Peyer's patch (tissue), 4 donors: ENCODE measurements around the gene OMP. TPM values are rescaled to one million over a fixed set of nuclear protein-coding genes. Genes with fewer than 3 reads are reported as not detected.

ENCODE experiments used
- DNase-seq, 3 donors: peaks; one replicate each; pipeline ENCODE4 v3.0.0-alpha.2; 2017 to 2019
- H3K27ac ChIP-seq, 4 donors: fragments of 200-600 bp; sonication (generic); one replicate each; pipeline ENCODE4 v1.5.1; 2016 to 2019
- H3K27me3 ChIP-seq, 2 donors: fragments of 200-600 bp; sonication (generic); one replicate each; pipeline ENCODE4 v1.5.1; 2019
- H3K36me3 ChIP-seq, 3 donors: fragments of 200-600 bp; sonication (generic); one replicate each; pipeline ENCODE4 v1.5.1; 2016 to 2019
- H3K4me1 ChIP-seq, 4 donors: fragments of 200-600 bp; sonication (generic); one replicate each; pipeline ENCODE4 v1.5.1; 2016 to 2019
- H3K4me3 ChIP-seq, 4 donors: fragments of 200-600 bp; sonication (generic); 1 replicate in 3 of 4; 2 replicates in 1 of 4; pipeline ENCODE4 v1.5.1; 2016 to 2019; ENCODE audit warnings: mild to moderate bottlenecking in 1 of 4
- H3K9me3 ChIP-seq, 4 donors: fragments of 200-600 bp; sonication (generic); one replicate each; pipeline ENCODE4 v1.5.1; 2016 to 2019; ENCODE audit warnings: mild to moderate bottlenecking in 1 of 4
- CTCF ChIP-seq, 6 experiments: fragments of 450-650 bp in 4 of 6; fragments of 200-600 bp in 2 of 6; sonication (generic) in 1 of 6; IDR thresholded peaks; one replicate each; pipeline ENCODE4 v1.5.1; 2017 to 2019; ENCODE audit warnings: antibody characterized with exemption in 6 of 6, mild to moderate bottlenecking in 3 of 6, moderate library complexity in 1 of 6
- POLR2A ChIP-seq, 2 donors: fragments of 450-650 bp; IDR thresholded peaks; one replicate each; pipeline ENCODE4 v1.5.1; 2017; ENCODE audit warnings: antibody characterized with exemption in 2 of 2, mild to moderate bottlenecking in 2 of 2, moderate library complexity in 2 of 2
- total RNA-seq, 4 donors: library from RNA; depleted of rRNA; stranded (reverse); fragments of >200 nt; gene quantifications; one replicate each; pipeline ENCODE4 v1.1.0, GENCODE V29; 2016

Gene OMP
- total RNA-seq, 4 donors from 2014 or later: 11.2 to 44.3 (median 21.3) TPM

DNA sequence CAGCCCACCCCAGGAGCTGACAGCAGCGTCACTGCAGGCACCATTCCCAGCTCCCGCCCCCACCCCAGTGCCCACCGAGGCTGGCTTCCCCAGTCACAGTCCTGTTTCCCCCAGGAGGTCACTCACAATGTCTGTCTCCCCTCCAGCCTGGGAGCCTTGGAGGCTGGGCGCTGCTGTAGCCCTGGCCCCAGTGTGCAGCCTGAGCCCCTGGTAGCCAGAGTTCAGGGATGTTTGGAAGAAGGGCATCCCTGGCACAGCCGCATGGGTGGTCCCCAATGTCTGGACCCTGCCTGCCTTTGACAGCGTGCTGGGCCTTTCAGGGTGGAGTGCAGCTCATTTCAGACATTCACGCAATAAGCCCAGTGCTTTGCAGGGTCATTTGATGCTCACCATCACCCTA is 31.6 kb upstream of the OMP start:
- Histone ChIP-seq H3K4me1 (peaks cover 6 to 76% (median 19%) of the 10 kb centered on the region in 4 donors), H3K4me3 (no peak overlapping the region), H3K9me3 (no peaks in the 10 kb centered on the region), H3K27me3 (no peaks in the 10 kb centered on the region), H3K27ac (peak overlapping the region in 2 of 4 donors; percentile 91 to 93), H3K36me3 (no peaks in the 10 kb centered on the region)
- peak in 1 of 3 donors; percentile 39 for DNase-seq
- TF ChIP-seq CTCF (IDR thresholded peaks at IDR 0.05): no peak
- no peak for TF ChIP-seq POLR2A (IDR thresholded peaks at IDR 0.05)

- Histone ChIP-seq H3K4me1 (peaks cover 4 to 78% (median 19%) of the 10 kb centered on the region in 4 donors), H3K27me3 (no peaks in the 10 kb centered on the region), H3K36me3 (no peaks in the 10 kb centered on the region), H3K4me3 (no peak overlapping the region), H3K27ac (peak overlapping the region in 3 of 4 donors; percentile 78 to 93 (median 91)), H3K9me3 (no peaks in the 10 kb centered on the region)
- TF ChIP-seq POLR2A (IDR thresholded peaks at IDR 0.05) (peak in 1 of 2 donors; percentile 26), CTCF (IDR thresholded peaks at IDR 0.05) (peak in 1 of 6 experiments; percentile 3)
- peak in 2 of 3 donors; percentile 65 to 68 for DNase-seq
Observed at GRCh38 chr11:77071671-77072605, 30.7 kb upstream of the OMP start.

DNA sequence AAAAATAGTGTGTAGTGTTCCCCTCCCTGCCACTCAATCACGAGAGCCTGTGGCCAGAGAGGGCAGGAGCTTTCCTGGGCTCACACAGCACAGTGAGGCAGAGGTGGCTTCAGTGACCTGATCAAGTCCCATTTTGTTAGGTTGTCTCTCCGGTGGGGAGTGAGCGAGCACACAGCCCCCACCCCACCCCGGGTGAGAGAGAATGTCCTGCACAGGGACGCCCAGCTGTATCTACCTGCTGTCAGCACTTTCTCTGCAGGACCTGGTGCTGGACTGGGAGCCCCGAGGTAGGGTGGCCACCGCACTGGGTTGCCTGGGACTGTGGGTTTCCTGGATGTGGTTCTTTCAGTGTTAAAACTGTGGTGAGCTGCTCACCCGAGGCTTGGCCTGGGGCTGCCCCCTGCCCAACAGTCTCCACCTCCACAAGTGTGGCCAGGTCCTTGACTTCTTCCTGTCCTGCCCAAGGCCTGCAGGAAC is 29.8 kb upstream of the OMP start:
- TF ChIP-seq CTCF (IDR thresholded peaks at IDR 0.05): no peak
- no peak for TF ChIP-seq POLR2A (IDR thresholded peaks at IDR 0.05)
- Histone ChIP-seq H3K27me3 (no peaks in the 10 kb centered on the region), H3K36me3 (no peaks in the 10 kb centered on the region), H3K4me3 (no peak overlapping the region), H3K27ac (peak overlapping the region; percentile 32 to 93 (median 84)), H3K9me3 (no peaks in the 10 kb centered on the region), H3K4me1 (peaks cover 0 to 80% (median 19%) of the 10 kb centered on the region in 4 donors)
- no peak for DNase-seq

- Histone ChIP-seq H3K9me3 (no peaks in the 10 kb centered on the region), H3K27me3 (no peaks in the 10 kb centered on the region), H3K27ac (peak overlapping the region; percentile 32 to 93 (median 84)), H3K36me3 (no peaks in the 10 kb centered on the region), H3K4me1 (peaks cover 0 to 74% (median 19%) of the 10 kb centered on the region in 4 donors), H3K4me3 (no peak overlapping the region)
- TF ChIP-seq CTCF (IDR thresholded peaks at IDR 0.05): peak in 4 of 6 experiments; percentile 22 to 85 (median 70)
- peak; percentile 55 to 83 for TF ChIP-seq POLR2A (IDR thresholded peaks at IDR 0.05)
- DNase-seq: peak; percentile 47 to 94 (median 90)
Observed at GRCh38 chr11:77073328-77074001, 29.2 kb upstream of the OMP start.

DNA sequence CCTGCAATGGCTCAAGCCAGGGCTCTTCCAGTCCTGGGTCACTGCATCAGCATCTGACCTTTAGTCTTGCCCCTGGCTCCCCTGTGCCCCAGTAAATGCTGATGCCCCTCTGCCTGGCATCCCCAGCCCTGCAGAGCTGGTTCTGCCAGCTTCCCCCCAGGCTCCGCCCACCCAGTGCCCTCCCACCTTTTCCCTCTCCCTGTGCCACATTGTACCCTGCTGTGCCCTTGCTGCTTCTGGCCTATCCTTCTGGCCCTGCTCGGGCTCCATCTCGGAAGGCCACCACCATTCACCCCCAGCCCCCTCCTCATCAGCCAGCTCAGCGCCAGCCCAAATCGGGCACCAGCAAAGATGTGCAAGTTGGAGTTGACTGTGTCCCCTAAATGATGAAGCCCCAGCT is 28.4 kb upstream of the OMP start:
- no peaks in the 10 kb centered on the region for H3K36me3 ChIP-seq
- peaks cover 0 to 68% (median 19%) of the 10 kb centered on the region in 4 donors for H3K4me1 ChIP-seq
- no peaks in the 10 kb centered on the region for H3K27me3 ChIP-seq
- H3K4me3 ChIP-seq: no peak overlapping the region
- DNase-seq: peak in 2 of 3 donors; percentile 57 to 77
- peak overlapping the region; percentile 32 to 93 (median 84) for H3K27ac ChIP-seq
- TF ChIP-seq CTCF (IDR thresholded peaks at IDR 0.05) (no peak), POLR2A (IDR thresholded peaks at IDR 0.05) (no peak)
- H3K9me3 ChIP-seq: no peaks in the 10 kb centered on the region
